NCI-H187 treated with DMSO at 0.1 percent for 48 hours (cell line): ENCODE data around the gene FITM1.

Source experiments
- DNase-seq: peaks from one replicate; lab custom pipeline; 2025; lab: John Stamatoyannopoulos, UW

FITM1 gene

DNA sequence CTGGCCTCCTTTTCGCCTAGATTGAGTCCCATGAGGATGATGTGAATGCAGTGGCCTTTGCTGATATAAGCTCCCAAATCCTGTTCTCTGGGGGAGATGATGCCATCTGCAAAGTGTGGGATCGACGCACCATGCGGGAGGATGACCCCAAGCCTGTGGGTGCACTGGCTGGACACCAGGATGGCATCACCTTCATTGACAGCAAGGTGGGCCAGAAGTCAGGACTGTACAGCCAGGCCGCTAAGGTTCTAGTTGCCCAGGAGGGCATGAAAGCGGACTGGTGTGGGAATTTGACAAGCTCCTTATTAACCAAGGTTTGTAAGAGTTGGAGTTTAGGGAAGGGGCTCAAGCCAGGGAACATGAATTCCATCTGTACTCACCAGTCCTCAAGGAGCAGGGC, 10.8 kb upstream of the FITM1 start:
- no peak for DNase-seq

DNA sequence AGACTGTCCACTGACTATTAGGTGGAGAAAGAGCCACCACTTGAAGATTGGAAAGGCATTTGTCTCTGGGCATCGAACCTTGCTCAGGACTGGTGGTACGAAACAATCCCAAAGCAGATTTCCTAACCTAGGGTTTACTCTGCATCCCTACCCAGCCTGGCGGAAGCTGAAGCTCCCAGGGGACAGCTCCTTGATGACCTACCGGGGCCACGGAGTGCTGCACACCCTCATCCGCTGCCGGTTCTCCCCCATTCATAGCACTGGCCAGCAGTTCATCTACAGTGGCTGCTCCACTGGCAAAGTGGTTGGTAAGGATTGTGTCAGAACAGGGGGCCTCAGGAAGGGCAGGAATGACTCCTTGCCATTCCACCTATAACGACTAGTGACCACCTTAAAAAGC, 9.2 kb upstream of the FITM1 start:
- no peak for DNase-seq

DNA sequence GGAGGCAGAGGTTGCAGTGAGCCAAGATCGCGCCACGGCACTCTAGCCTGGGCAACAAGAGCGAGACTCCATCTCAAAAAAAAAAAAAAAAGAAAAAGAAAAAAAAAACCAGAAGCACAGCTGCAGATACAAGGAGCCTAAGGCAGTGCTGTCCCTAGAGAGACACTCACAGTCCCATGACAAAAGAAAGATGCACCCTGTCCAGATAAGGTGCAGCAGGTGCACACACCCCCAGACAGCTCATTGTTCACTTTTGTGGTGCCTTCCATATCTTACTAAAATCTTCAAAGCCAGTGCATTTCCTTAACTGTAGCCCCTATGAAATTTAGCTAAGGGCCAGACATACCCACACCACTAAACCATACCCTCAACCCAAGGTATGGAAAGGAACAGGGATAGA, 8.0 kb upstream of the FITM1 start:
- no peak for DNase-seq

DNA sequence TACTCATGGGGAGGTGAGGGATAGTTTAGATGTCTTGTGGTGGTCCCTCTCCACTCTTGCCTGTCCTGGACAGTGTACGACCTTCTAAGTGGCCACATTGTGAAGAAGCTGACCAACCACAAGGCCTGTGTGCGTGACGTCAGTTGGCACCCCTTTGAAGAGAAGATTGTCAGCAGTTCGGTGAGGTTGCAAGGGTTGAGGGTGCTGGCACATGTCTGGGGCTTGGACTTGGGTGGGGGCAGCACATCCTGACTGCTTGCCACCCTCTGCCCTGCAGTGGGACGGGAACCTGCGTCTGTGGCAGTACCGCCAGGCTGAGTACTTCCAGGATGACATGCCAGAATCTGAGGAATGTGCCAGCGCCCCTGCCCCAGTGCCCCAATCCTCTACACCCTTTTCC, 7.6 kb upstream of the FITM1 start:
- no peak for DNase-seq

DNA sequence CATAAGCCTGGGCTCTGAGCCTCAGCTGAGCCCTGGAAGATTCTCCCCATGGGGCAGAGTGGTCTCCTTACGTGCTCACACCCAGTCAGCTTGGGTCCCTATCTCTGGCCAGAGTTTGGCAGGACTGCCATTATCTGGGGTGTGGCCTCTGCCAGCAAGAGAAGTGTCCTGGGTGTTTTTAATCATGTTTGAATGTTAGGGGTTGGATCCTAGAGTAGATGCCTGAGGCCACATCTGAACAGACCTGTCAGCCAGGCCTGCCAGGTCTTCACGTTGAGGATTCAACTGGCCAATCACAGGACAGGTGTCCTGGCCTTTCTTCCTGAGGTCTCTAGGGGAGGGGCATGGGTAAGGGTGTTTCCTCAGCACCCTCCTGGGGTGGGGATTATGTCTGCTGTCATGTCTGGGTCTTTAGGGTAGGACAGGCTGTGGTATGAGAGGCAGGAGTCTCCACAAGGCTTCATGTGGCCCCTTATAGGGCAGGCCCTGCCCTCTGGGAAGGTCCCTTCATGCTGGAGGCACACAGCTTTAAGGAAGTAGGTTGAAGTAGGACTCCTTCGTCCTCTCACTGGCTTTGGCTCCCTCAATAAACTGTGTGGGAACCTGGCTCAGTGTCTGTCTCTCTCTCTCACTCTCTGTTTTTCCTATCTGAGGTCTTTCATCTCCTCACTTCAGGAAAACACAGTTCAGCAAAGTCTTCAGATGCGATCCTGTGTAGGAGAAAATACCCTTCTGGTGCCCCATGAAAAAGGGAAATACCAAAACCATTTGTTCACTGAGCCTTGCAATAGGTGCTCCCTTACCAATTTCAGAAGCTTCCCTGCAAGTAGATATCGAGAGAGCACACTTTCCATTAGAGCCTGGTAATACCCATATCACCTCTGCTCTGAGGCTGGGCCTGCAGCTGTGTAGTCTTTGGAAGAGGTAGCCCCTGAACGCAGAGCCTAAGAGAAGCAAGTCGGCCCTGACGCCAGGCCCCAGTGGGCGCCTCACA, 6.7 kb upstream of the FITM1 start:
- no peak for DNase-seq

DNA sequence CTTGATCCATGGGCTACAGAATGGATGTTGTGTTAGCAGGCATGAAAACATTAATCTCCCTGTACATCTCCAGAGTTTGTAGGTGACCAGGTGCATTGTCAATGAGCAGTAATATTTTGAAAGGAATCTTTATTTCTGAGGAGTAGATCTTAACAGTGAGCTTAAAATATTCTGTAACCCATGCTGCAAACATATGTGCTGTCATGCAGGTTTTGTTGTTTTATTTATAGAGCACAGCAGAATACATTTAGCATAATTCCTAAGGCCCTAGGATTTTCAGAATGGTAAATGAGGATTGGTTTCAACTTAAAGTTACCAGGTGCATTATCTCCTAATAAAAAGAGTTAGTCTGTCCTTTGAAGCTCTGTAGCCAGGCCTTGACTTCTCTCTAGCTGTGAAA, 3.5 kb upstream of the FITM1 start:
- DNase-seq, result no peak

DNA sequence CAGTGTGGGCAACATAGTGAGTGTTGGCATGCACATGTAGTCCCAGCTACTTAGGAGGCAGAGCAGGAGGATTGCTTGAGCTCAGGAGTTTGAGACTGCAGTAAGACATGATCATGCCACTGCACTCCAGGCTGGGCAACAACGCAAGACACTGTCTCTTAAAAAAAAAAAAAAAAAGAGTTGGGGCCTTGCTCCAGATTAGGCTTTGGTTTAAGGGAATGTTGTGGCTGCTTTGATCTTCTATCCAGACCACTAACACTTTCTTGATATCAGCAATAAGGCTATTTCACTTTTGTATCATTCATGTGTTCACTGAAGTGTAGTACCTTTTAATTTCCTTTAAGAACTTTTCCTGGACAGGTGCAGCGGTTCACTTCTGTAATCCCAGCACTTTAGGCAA, 2.8 kb upstream of the FITM1 start:
- no peak for DNase-seq

DNA sequence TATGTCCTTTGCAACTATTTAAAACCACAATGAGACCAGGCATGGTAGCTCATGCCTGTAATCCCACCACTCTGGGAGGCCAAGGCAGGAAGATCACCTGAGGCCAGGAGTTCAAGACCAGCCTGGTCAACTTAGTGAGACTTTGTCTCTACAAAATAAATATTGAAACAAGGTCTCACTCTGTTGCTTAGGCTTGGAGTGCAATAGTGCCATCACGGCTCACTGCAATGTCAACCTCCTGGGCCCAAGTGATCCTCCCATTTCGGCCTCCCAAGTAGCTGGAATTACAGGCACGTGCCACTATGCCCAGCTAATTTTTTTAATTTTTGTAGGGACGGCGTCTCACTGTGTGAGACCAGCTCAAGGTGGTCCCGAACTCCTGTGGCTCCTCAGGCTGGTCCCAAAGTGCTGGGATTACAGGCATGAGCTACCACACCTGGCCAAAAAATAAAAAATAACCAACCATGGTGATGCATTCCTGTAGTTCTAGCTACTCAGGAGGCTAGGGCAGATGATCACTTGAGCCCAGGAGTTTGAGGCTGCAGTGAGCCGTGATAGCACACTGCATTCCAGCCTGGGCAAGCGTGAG, 955 bp upstream of the FITM1 start:
- DNase-seq, result no peak

DNA sequence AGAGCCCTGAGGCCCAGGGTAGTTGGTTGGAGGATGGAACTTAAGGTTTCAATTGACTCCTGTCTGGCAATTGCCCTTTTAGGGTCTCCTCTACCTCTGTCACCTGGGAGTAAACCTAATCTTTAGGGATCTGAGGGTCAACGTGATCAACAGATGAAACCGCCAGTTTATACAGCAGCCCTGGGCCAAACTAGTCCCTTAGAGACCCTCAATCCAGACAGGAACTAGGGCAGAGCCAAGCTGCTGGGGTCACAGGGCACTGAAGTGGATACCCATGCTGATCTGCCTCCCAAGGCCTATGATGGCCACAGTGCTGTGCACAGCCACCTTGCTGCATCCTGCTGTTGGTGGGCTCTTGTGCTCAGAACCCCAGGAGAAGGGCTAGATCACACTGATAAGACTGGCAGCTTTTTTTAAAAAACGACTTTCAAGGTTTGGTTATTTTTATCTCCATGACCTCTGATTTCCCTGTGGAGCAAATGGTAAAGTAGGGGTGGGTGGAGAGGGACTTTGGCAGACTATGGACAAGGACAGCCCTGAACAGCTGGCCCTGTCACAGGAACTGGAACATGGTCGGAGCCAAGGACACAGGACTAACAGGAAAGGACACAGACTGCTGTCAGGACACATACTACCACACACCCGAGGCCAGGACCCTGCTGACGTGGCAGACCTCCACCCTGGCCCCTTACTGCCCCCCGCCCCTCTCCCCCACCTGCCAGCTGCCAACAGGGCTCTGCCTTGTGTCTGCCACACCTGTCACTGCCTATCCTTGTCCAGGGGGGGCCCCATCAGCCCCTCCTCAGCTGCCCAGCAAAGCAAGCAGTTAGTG, 474 bp downstream of the FITM1 start:
- no peak for DNase-seq

DNA sequence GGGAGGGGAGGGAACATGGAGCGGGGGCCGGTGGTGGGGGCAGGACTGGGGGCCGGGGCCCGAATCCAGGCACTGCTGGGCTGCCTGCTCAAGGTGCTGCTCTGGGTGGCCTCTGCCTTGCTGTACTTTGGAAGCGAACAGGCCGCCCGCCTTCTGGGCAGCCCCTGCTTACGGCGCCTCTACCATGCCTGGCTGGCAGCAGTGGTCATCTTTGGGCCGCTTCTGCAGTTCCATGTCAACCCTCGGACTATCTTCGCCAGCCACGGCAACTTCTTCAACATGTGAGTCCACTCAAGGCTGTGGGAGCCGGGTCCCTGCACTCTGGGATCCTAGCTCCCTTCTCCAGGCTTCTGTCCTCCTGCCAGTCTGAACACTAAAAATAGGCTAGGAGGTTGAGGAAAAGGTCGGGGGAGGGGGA, 1.1 kb downstream of the FITM1 start:
- no peak for DNase-seq

DNA sequence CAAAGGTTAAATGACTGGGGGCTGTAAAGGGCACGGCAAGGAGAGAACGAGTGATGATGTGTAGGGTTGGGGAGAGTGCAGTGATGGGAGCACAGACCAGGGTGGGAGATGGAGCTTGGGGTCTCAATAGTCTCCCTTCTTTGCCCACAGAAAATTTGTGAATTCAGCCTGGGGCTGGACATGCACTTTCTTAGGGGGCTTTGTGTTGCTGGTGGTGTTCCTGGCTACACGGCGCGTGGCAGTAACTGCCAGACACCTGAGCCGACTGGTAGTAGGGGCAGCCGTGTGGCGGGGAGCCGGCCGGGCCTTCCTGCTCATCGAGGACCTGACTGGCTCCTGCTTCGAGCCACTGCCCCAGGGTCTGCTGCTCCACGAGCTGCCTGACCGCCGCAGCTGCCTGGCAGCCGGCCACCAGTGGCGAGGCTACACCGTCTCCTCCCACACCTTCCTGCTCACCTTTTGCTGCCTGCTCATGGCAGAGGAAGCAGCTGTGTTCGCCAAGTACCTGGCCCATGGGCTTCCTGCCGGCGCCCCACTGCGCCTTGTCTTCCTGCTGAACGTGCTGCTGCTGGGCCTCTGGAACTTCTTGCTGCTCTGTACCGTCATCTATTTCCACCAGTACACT, 1.7 kb downstream of the FITM1 start:
- DNase-seq, result no peak

DNA sequence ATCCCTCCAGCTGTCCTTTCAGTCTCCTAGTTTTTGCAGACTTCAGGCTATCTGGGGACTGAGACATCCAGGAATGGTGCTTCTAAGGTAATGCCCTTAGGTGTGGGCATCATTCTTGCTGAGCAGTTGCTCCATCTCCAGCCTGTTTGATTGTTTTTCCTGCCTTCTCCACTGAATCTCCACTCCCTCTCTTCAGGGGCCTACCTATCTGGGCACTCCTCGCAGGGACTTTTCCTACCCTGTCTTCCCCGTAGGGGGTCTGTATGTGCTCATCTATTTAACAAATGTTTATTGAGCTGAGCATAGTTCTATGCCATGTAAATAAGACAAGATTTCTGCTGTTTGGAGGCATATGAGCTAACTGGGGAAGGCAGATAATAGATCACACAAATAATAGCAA, 2.5 kb downstream of the FITM1 start:
- no peak for DNase-seq

DNA sequence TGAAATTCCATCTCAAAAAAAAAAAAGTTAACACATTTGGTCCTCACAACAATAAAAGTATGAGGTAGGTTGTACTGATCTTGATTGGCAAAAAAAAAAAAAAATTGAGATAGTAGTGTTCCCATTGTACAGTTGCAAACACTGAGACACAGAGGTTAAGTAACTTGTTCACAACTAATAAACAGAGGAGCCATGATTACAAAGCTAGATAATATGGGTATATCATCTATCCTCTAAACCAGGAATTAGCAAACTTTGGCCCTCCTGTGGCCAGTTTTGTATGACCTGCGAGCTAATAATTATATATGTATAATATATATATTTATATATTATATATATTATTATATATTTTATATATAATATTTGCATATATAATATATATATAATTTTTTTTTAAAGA, 3.3 kb downstream of the FITM1 start:
- no peak for DNase-seq

DNA sequence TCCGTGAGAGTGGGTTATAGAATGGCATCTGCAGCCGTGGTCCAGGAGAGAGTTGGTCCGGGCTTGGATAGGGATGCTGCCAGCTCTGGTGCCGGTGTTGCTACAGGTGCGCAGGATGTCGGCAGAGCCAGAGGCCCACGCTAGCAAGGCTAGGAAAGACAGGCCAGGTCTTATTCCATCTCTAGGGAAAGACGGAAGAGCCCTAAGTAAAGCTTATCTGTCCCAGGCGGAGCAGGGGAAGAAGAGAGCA, 5.0 kb downstream of the FITM1 start:
- peak; percentile 76 for DNase-seq

DNA sequence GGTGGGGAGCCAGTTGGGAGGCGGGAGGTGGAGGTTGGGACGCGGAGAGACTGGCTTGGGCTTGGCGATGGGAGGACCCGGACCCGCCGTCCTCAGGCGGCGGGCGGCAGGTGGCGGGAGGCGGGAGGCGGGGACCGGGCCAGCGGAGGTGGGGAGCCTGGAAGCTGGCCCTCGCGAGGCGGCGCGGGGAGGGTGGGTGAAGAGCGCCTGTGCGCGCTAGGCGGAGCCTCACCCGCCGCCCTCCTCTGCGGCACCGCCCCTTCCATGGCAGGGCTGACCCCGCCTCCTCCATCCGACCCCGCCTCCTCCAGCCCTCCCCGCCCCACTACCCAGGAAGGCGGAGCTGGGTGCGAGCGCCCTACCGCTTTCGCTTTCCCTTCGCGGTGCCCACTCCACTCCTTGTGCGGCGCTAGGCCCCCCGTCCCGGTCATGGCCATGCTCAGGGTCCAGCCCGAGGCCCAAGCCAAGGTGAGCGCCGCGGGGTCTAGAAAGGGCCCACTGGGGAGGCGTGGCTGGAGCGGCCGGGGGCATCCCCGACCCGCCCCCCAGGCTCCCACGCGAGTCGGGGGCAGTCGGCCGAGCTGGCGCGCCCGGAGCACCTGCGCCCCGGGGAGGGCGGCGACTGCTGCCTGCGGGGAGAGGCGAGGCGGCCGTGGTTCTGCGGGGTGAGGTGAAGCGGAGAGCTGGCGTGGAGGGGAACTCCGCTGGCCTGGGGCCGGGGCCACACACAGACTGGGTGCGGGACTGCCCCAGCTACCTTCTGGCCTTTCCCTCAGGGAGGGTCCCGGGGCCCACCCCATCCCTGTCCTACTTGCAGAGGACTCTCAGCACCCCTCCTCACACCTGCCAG, 5.6 kb downstream of the FITM1 start, which contains the start of gene PSME1:
PSME1 (plus strand) TSS at position 361 of the 850 bp plus-strand sequence; CDS start at position 430, 69 bp downstream.
- DNase-seq, result peak; percentile 76

DNA sequence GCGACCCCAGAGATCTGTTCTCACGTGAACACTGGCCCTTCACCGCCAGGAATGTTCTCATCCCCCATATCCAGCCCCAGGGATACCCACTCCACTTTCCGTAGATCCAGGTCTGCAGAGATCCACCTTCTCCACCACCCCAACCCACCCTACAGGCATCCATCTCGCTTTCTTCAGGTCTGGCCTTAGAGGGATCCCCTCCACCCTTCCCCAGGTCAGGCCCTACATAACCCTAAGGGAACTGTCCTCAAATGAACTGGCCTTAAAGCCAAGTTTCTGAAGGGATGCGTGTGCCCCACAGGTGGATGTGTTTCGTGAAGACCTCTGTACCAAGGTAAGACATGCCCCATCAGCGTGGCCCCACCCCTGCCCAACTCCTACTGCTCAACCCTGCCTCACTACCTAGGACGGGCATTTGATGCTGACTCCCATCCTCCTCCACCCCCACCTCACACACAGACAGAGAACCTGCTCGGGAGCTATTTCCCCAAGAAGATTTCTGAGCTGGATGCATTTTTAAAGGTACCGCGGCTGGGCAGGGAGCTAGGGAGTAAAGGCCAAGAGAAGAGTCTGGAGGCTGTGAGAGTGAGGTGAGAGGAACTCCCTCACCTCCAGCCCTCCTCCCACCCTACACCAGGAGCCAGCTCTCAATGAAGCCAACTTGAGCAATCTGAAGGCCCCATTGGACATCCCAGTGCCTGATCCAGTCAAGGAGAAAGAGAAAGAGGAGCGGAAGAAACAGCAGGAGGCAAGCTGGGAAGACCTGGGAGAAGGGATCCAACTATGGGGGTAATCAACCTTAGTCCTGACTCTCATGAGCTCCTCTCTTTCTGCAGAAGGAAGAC, 6.4 kb downstream of the FITM1 start:
- no peak for DNase-seq

DNA sequence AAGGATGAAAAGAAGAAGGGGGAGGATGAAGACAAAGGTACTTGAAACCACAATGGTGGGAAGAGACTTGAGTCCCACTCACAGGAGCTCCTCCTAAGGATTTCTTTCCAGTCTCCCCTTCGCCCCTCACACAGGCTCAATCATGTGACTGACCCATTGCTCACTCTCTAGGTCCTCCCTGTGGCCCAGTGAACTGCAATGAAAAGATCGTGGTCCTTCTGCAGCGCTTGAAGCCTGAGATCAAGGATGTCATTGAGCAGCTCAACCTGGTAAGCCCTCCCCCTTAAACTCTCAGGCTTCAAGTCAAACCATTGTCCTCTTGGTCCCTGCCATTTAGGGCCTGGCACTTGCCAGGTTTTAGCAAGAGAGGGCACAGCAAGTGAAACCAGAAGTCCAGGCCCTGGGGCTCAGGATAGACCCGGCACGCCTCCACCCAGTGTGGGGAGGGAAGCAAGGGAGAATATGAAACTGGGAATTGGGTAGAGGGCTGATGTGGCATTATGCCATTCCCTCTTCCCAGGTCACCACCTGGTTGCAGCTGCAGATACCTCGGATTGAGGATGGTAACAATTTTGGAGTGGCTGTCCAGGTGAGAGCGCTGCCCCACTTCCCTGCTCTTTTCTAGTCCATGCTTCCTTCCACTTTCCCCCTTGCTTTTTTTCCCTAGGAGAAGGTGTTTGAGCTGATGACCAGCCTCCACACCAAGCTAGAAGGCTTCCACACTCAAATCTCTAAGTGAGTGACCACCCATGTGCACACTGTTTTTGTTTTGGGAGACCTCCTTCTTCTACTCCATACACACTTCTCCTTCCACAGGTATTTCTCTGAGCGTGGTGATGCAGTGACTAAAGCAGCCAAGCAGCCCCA, 7.3 kb downstream of the FITM1 start:
- no peak for DNase-seq

DNA sequence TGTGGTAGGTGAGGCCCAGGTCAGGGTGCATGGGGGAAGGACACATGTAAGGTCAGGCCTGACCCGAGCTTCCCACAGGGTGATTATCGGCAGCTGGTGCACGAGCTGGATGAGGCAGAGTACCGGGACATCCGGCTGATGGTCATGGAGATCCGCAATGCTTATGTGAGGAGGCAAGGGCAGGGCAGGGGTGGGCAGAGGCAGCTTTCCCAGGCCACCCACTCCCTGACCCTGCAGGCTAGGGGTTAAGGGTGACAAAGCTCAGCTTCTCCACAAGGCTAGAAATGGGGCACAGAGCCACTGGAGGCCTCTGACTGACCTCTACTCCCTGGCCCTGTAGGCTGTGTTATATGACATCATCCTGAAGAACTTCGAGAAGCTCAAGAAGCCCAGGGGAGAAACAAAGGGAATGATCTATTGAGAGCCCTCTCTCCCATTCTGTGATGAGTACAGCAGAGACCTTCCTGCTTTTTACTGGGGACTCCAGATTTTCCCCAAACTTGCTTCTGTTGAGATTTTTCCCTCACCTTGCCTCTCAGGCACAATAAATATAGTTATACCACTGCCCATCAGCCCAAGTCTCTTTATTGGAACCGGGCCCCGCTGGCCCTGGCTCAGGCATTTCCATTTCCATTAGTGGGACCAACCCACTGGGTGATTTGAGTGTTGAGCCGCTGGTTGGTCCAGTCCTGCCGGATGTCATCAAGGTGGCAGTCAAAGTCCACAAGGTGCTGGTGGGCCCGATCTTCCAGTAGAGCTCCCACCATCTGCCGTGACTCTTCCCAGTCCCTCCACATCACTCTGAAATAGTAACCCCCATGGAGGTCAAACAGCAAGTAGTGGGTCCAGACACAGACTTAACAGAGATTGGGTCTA, 8.2 kb downstream of the FITM1 start:
- no peak for DNase-seq
